Right forelimb (tissue), 1 donor: Measurements from ENCODE around the gene RXRA.
A peak's percentile ranks its signal among the peaks of the same experiment; 100 is the strongest.

Source experiments
- DNase-seq: peaks from one replicate; pipeline ENCODE4 v3.0.0-alpha.2; 2018

RXRA gene

DNA sequence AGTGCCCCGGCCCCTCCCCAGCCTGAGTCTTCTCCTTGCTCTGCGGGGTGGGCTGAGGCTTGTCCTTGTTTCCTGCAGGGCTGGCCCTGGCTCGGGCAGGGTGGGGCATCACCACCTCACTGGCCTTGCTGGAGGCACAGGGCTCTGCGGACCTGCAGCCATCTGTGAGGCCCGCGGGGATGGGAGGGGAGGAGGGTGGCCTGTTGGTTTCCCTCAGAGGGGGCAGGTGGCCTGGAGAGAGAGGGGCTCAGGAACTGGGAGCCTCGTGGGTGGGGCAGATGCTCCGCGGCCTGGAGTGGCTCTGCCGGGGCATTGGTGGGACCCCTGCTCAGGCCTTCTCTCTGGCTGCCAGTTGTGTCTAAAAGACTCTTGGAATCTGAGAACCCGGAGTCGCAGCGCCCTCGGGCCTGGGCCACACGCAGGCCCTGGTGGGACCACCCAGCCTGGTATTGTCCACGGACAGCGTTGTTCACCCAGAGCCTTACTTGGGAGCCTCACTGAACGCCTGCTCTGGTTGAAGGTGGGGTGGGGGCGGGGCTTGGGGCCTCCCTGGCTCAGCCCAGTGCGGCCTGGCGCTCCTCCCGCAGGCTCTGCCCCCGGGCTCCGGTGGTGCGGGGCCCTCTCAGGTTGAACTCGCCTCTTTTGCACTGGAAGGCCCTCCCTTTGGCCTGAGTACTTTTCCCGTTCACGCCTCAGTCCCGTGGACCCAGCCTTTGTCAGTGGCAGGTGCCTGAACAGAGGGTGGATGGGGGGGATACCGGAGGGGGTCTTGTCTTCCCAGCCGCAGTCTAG lies 111.3 kb downstream of the RXRA start:
- peak; percentile 68 for DNase-seq

DNA sequence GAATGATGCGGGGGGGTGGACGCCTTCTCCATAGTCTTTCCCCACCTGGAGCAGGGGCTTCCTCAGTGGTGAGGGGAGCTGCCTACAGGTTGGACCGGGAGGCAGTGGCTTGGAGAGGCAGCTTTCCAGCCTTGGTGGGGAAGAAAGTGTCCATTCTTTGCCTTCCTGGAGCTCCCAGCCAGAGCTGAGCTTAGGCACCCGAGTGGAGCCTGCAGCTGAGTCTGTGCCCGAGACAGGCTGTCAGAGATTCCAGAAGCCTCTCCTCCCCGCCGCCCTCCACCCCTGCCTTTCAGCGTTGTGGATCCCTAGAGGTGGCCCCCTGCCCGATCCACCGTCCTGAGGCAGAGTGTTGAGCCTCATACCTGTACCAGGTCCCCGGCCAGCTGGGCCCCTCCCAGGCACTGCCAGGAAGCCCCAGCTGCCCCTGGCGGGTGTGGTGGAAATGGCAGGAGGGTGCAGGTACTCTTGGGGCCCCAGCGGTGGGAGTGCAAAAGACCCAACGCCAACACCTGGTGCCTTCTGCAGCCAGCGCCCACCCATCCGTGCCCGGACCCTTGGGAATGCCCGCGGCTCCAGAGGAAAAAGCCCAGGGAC lies 112.0 kb downstream of the RXRA start:
- peak; percentile 65 for DNase-seq

DNA sequence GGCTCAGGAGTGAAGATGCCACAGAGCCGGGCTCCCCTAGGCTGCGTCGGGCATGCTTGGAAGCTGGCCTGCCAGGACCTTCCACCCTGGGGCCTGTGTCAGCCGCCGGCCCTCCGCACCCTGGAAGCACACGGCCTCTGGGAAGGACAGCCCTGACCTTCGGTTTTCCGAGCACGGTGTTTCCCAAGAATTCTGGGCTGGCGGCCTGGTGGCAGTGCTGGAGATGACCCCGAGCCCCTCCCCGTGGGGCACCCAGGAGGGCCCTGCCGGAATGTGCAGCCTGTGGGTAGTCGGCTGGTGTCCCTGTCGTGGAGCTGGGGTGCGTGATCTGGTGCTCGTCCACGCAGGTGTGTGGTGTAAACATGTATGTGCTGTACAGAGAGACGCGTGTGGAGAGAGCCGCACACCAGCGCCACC lies 113.1 kb downstream of the RXRA start:
- no peak for DNase-seq

DNA sequence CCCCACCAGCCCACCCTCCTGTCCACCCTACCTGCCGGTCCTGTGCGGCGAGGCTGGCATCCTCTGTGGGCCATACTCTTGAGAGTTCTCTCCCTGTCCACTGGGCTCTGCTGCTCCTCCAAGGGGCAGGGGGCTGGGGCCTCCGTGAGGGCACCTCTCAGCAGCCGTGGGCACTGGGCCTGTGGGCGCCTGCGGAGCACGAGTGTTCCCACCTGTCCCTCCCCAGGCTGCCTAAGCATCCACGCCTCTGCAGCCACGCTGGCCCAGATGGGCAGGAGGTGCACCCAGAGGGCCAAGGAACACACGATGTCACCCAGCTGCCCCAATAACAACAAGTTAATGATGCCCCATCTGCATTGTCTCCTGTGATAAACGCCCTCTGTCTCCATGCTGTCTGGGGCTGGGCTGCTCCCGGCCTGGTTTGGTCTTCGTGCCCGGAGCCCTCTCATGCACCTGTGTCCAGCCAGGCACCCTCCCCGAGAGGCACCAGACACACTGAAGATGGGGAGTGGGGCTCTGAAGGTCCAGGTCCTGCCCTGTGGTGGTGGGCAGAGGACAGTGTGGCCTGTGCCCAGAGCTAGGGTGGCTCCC lies 114.5 kb downstream of the RXRA start:
- DNase-seq, result no peak

DNA sequence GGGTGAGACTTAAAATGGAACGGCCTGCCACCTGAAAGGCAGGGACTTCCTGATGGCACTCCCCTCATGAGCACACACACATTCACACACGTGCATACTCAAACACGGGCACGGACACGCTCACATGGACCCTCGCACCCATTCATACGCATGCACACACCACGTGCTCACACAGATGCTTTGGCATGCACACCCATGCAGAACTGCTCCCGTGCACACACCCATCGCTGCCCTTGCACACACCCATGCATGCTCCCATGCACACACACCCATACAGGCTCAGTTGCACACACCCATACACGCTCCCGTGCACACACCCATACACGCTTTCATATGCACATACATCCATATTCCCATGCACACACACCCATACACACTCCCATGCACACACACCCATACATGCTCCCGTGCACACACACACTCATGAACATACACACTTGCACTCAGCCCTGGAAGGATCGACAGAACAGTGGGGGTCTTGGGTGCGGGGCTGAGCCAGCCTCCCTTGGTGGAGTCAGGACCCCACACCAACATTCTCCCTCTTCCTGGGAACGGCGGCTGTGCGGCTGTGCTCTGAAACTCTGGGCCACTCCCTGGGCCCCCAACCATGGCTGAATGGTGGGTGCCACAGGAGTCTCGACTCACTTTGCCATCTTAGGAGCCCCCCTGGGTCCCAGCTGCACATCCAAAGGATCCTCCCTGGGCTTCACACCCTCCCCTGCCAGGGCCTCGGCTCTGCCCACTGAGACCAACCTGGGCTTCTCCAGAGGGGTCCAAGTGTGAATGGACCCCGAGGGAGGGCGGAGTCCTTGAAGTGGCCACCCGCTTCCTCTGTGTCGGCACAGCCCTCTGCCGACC lies 115.2 kb downstream of the RXRA start:
- peak; percentile 53 for DNase-seq

DNA sequence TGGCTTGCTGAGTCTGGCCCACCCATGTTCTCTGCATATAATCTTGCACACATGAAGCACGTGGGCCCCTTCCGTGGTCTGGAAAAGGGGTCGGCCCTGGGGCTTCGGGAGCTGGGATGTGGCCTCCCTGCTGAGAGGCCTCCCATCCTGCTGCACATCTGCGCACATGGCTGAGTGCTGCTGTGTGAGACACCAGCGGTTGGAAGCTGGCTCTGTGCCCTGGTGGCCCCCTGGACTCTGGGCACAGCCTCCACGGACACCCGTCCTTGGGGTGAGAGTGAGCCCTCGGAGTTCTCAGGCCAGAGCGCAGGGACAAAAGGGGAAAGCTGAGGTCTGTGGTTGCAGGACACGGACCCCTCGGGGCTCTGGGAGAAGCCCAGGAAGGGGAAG lies 115.8 kb downstream of the RXRA start:
- DNase-seq, result peak; percentile 69

DNA sequence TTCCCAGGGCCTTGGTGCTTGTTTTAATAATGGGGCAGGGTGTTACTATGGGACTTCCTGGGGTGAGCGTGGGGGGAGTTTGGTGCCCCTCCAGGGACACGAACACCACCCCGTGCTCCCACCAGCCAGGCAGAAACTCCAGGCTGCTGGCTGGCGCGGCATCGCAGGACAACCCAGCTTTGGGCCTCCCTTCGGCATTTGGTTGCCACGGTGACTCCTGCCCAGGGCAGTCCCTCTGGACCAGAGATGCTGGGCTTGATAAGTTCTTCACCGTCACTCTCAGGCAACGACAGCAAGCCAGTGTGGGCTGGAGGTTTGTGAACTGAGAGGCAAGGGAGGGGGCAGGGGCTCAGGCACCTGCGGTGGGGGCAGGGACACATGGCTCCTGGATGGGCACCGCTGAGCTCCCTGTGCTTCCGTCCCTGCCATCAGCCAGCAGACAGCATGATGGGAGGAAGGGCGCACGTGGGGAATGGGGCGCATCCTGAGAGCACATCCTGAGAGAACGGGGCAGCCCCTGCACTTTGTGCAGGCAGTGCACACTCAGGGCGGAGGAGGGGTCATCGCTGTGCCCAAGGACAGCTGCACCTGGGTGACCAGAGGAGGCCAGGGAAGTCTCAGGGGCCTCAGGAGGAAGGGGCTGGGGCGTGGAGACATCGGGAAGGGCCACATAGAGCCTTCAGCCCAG lies 116.4 kb downstream of the RXRA start:
- peak; percentile 64 for DNase-seq

DNA sequence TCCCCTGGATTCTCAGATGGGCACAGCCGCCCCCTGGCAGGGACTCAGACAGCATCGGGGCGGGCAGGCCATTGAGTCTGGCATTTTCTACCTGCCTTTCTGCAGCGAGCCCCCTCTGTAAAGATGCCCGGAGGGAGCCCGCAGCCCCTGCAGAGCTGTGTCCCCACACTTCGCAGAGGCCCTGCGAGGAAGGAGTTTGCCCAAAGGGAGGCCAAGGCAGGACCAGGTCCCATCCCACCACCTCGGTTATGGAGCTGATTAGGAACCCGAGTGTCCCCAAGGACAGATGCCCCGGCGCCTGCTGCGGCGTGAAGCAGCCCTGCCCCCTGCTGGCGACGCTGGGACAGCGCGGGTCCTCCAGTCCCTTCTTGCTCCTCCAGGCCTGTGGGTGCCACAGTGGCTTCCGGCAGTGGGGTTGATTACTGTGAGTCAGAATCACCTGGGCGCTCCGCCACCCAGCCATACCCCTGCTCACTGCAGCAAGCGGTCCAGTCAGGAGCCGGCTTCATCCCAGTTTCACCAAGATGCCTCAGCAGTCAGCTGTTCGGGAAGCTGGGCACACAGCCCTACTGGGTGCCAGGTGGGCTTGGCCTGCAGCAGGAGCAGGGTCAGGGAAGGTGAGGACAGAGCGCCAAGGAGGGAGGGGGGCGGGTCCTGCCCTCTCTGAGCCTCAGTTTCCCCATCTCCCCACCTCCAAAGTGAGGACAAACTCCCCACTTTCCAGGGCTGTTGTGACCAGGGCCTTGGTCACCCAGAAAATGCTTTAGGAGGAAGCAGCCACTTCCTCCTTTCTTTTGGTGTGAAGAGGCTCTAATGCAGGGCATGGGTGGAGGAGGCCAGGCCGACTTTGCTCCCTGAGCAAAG lies 117.2 kb downstream of the RXRA start:
- DNase-seq, result peak; percentile 84

DNA sequence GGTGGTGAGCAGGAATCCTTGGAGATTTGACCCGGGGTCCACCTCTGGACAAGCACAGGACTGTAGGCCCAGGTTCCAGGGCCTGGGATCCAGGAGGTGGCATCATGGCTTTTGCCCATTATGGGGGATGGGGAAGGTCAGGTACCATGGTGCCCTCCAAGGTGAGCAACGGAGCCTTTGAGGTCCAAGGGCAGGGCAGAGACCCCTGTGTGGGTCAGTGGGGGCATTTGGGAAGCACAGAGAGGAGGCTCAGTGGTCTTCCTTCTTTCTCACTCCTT lies 117.7 kb downstream of the RXRA start:
- no peak for DNase-seq

DNA sequence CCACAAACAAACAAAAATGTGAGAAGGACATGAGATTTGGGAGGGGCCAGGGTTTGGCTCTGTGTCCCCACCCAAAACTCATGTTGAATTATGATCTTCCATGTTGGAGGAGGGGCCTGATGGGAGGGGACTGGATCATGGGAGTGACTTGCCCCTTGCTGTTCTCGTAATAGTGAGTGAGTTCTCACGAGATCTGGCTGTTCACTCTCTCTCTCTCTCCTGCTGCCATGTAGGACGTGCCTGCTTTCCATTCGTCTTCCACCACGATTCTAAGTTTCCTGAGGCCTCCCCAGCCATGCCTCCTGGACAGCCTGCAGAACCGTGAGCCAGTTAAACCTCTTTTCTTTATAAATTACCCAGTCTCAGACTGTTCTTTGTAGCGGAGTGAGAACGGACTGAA lies 118.7 kb downstream of the RXRA start:
- DNase-seq, result no peak

DNA sequence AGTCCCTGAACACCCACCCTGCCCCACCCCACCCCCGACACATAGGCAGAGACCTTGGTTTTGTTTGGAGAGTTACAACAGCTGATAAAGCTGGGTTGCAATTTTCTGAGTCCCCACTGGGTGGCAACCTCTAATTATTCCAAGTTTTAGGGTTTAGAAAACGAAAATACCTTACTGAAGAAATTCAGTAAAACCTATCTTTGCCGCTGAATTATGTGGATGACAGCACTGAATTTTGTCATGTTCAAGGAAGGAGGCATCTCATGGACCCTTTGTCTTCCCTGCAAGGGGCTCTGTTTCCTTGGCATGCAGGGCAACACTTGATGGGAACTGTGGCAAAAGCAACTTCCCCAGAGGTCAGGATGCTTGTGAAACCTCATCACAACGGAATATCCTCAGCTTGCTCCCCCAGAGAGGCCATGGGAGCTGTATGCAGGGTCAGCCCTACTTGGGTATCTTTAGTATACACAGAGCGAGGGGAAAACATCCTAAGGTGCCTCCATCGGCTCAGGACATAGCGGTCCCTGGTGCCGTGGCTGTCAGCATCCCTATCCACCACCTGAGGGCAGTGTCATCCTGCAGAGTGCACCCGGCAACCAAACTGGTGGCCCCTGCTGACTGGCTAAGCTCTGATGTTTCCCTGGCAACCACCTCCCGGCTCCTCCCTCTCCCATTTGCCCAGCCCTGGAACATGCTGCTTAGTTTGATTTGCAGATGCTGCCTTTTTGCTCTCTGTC lies 123.1 kb downstream of the RXRA start:
- peak; percentile 93 for DNase-seq

DNA sequence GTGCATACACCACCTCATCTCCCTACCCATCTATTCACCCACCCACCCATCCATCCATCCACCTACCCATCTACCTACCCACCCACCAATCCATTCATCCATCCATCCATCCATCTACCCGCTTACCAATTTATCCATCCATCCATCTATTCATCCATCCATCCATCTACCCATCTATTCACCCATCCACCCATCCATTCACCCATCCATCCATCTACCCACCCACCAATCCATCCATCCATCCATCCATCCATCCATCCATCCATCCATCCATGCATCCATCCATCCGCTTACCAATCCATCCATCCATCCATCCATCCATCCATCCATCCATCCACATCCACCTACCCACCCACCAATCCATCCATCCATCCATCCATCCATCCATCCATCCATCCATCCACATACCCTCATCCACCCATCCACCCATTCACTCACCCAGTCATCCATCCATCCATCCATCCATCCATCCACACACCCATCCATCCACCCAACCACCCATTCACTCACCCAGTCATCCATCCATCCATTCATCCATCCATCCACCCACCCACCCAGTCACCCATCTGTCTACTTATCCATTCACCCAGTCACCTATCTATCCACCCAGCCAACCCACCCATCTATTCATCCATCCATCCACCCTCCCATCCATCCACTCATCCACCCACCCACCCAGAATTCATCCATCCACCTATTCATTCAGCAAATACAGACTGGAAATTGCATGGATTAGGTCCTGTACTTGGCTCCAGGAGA lies 125.6 kb downstream of the RXRA start:
- no peak for DNase-seq

DNA sequence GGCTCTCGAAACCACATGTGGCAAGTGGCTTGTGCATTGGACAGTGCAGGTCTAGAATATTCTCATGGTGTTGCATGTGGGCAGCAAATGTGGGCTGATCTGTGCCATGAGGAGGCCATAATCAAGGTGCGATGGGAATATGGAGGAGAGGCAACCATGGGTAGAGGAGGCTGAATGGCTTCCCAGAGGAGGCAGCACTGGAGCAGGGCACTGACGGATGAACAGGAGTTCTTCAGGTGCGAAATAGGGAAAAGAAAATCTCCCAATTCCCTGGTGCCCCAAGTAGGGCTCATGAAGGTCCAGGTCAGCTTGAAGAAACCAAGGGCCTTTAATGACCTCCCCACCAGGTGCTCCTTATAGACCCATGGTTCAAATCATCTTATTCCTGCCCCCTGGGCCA lies 126.5 kb downstream of the RXRA start:
- no peak for DNase-seq

DNA sequence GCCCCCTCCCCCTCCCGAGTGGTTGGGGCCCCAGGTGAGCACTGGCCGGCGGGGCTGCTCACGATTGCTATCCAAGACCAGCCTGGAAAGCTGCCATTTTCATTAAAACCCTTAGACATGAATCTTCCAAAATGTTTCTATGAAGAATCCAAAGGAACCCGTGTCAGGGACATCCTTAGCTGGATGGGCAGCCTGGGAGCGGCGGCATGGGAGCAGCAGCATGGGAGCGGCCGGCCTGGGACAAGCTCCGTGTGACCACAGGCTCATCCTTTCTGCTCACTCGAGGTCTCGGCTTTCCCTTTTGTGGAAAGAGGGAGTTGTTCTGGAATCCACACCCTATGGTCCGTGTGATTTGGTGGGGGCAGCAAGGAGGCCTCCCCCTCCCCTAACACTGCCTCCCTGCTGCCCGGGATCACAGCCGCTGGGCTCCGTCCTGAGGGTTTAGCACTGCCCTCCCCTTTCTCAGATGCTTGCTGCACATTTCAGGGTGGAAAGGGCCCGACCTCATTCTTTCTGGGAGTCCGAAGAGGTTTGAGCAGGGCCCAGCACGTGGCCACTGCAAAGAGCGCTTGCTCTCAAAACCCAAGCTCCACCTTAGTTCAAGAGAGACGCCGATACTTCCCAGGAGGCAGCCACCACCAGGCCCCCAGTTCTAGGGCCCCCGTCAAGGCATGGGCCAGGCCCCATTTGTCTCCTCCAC lies 127.7 kb downstream of the RXRA start:
- no peak for DNase-seq

DNA sequence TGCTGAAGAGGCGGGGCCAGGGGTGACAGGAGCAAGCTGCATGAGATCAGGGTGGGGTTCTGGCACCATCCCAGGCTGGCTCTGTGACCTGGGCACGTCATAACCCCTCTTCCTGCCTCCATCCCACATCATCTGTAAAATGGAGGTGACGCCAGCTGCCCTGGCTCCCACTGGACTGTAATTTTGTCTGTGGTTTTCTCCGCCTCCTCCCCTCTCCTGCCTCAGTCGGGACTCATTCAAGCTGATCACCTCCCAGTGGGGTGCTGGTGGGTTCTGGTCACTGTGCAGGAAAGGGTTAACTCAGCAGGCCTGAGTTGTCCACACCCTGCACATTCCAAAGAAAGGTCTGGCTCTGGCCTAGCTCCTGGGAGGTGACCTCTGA lies 128.2 kb downstream of the RXRA start:
- peak; percentile 62 for DNase-seq

DNA sequence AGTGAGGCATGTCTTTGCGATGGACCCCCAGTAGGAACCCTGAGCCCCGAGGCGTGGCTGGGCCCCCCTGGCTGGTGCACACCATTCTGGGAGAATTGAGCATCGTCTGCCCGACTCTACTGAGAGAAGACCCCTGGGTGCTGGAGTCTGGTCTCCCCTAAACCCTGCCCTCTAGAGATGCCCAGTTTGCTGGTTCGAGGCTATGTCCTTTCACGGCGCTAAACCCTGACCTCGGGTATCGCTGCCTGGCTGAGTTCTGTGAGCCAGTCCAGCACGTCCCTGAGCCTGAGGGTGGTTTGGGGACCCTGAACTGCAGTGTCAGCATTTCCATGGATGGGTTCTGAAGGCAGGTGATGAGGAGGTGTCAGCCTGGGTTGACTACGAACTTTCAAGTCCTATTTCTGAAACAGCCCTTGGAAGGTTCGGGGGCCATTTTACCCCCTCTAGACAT lies 128.8 kb downstream of the RXRA start:
- DNase-seq, result no peak

DNA sequence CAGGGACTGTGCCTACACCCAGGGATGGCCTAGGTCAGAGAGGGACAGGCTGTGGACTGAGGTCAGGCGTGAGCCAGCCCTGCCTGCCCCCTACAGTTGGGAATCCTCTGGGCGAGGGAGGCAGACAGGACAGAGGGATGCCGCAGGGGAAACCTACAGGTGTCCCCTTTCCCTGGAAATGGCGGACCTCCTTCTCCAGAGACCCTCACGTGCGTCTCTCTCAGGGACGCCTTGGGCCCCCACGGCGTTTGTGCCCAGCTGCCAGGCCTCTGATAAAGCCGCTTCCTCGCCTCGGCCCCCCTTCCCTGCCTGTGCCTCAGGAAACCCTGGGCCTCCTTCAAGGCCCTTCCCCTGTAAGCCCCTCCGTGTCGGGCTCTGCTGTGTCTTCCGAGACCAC lies 129.3 kb downstream of the RXRA start:
- DNase-seq, result no peak

DNA sequence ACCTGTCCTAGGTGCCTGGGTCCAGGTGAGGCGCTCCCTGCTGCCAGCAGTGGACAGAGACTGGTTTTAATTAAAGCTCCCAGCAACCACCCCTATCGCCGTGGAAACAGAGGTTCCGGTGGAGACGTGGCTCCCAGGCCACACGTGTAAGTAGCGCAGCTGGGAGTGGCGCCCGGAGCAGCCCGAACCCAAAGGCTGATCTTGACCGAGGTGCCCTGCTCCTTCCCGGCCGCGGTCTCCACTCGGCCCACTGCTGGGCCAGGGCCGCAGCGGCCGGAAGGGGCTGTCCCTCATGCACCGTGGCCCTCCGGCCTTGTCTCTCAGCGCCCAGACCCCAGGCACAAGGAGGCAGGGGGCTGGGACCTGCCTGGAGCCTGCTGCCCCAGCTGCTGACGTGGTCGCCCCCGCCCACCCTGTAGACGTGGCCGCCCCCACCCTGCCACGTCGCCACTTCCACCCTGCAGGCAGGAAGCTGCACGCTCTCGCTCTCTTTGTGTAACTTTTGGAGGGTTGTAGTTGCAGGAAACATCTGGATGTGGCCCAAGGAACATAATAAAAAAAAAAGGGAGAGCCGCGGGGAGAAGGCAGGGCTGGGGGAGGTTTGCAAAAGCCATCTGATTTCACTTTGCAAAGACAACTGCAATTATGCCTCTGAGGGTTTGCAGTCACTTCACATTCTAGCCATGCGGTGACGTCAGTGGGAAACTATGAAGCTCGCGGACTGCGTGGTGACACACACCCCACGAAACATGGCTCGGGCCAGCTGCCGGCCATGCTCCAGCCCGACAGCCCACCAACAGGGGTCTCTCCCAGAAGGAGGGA lies 129.9 kb downstream of the RXRA start:
- DNase-seq, result peak; percentile 95

DNA sequence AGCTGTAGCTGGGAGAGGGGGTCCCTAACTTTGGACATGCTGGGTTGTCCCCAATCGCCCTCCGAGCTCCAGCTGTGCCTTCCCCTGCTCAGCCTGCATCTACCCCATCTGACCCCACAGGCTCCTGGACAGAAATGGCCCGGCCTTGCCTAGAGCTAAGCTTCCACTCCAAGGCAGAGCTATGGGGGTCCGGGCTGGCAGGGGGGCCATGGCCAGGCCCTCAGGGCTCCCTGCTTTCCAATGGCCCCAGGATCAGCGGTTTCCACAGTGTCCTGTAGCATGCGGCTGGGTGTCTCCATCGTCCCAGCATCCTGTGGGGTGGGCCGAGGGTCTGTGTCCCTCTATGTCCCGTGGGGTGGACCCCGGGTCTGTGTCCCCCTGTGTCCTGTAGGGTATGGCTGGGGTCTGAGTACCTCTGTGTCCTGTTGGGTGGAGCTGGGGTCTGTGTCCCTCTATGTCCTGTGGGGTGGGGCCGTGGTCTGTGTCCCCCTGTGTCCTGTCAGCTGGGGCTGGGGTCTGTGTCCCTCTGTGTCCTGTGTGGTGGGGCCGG lies 130.6 kb downstream of the RXRA start:
- DNase-seq, result no peak
